ENCODE data around the gene CHD2. TPM values are rescaled to one million over a fixed set of nuclear protein-coding genes. Genes with fewer than 3 reads are reported as not detected.

CHD2 gene
- total RNA-seq, 1 donor from 2014 or later: 89.9 TPM

DNA sequence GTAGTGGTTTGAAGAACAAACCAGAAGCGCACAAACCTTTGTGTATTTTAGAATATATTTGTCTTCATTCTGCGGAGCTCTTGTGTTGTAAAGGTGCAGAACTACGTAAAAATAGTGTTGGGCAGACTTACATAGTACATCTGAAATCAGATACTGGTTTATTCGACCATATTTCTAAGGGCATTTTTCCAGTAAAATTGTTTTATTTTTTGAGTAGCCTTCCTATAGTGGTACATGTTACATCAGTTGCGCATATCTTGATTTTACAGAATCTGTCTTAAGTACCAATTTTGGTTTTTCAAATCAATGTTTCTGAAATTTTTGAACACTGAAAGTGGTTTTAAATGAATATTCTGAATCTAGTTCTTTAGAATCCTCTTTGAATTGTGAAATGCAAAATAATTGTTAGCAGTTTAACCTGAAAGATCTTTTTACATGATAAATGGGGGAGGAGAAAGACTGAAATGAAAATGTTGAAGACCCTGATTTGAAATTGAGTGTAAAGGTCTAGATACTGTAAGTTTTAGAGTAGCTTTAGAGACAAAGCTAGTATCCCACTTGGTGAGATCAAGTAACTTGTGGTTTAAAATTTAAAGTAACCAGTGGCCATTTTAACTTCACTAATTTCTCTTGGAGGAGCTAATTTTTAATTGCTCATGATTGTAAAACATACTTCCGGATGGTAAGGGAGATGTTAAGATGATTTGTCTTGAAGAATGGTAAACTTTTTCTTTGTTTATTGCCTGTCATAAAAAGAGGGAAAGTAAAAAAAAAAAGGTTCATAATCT is 15.5 kb upstream of the CHD2 start:
- peak overlapping the region; percentile 87 for H3K4me3 Mint-ChIP-seq (ENCODE audit: unreplicated experiment)
- peaks cover 54% of the 10 kb centered on the region for H3K36me3 Mint-ChIP-seq (ENCODE audit: unreplicated experiment)
- no peaks in the 10 kb centered on the region for H3K27me3 Mint-ChIP-seq (ENCODE audit: unreplicated experiment)
- no peak for DNase-seq (ENCODE audit: extremely low spot score, unreplicated experiment)
- no peaks in the 10 kb centered on the region for H3K9me3 Mint-ChIP-seq (ENCODE audit: unreplicated experiment)
- peak overlapping the region; percentile 99 for H3K27ac Mint-ChIP-seq (ENCODE audit: unreplicated experiment)
- TF ChIP-seq, protein P1, sequence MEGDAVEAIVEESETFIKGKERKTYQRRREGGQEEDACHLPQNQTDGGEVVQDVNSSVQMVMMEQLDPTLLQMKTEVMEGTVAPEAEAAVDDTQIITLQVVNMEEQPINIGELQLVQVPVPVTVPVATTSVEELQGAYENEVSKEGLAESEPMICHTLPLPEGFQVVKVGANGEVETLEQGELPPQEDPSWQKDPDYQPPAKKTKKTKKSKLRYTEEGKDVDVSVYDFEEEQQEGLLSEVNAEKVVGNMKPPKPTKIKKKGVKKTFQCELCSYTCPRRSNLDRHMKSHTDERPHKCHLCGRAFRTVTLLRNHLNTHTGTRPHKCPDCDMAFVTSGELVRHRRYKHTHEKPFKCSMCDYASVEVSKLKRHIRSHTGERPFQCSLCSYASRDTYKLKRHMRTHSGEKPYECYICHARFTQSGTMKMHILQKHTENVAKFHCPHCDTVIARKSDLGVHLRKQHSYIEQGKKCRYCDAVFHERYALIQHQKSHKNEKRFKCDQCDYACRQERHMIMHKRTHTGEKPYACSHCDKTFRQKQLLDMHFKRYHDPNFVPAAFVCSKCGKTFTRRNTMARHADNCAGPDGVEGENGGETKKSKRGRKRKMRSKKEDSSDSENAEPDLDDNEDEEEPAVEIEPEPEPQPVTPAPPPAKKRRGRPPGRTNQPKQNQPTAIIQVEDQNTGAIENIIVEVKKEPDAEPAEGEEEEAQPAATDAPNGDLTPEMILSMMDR (IDR thresholded peaks at IDR 0.05): no peak
- H3K4me1 Mint-ChIP-seq (ENCODE audit: unreplicated experiment): peaks cover 49% of the 10 kb centered on the region

DNA sequence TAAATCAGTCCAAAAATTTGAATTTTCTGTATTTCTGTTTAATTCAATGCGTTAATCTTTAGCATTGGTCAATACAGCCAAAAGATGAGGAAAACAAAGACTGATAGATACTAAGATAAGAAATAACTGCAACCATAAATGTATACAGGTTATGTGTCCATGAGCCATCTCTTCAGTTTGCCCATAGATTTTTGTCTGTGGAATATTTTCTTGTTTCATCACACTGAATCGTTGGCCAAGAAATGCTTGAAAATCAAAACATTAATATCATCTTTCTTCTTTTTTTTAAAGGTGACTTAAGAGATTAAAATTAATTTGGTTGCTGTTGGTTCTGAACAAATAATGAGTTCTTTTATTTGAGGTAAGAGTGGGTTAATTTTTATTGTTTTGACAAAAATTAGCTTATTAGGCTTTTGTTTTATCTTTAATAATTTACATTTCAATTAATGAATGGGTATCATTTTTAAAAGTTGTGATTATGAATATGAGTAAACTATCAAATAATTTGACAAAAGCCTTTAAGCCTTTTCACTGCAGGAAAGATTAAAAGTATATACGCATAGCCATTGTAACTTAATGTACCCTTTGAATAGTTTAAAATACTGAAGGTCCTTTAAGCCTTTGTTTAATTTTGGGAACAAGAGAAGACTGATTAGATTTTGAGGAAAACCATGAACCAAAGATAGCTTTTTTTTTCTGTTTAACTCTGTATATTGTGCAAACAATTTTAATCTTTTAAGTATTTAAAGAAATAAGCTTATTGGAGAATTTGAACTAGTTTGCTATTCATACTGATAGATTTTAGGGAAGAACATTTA is 14.7 kb upstream of the CHD2 start:
- TF ChIP-seq, protein P1 (IDR thresholded peaks at IDR 0.05): no peak
- Mint-ChIP-seq H3K27ac (ENCODE audit: unreplicated experiment) (peak overlapping the region; percentile 99), H3K4me3 (ENCODE audit: unreplicated experiment) (peak overlapping the region; percentile 87), H3K27me3 (ENCODE audit: unreplicated experiment) (no peaks in the 10 kb centered on the region), H3K4me1 (ENCODE audit: unreplicated experiment) (peaks cover 54% of the 10 kb centered on the region), H3K9me3 (ENCODE audit: unreplicated experiment) (no peaks in the 10 kb centered on the region), H3K36me3 (ENCODE audit: unreplicated experiment) (peaks cover 59% of the 10 kb centered on the region)
- DNase-seq (ENCODE audit: extremely low spot score, unreplicated experiment): no peak

DNA sequence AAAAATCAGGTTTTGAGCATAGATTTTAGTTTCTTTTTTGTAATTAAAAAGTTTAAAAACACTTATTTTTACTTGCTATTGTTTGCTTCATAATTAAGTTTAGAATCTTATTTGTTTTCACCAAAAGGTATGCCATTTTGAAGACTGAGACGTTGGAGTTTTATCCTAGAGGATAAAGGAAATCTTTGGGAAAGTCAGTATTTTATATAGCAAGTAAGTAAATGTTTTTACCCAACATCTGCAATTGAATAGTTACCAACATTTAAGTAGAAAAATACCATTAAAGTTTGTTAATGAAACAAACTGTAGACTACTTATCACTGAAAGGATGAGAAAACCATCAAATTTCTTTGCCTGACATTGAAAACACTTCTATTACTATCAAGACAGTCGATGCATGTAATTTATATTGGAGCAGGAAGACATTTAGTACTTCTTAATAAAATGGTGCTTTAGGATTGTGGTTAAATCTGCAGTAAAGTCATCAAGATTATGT is 14.0 kb upstream of the CHD2 start:
- no peak for DNase-seq (ENCODE audit: extremely low spot score, unreplicated experiment)
- Mint-ChIP-seq H3K27me3 (ENCODE audit: unreplicated experiment) (no peaks in the 10 kb centered on the region), H3K27ac (ENCODE audit: unreplicated experiment) (peak overlapping the region; percentile 99), H3K9me3 (ENCODE audit: unreplicated experiment) (no peaks in the 10 kb centered on the region), H3K36me3 (ENCODE audit: unreplicated experiment) (peaks cover 66% of the 10 kb centered on the region), H3K4me3 (ENCODE audit: unreplicated experiment) (peak overlapping the region; percentile 87), H3K4me1 (ENCODE audit: unreplicated experiment) (peaks cover 55% of the 10 kb centered on the region)
- TF ChIP-seq, protein P1 (IDR thresholded peaks at IDR 0.05): no peak

DNA sequence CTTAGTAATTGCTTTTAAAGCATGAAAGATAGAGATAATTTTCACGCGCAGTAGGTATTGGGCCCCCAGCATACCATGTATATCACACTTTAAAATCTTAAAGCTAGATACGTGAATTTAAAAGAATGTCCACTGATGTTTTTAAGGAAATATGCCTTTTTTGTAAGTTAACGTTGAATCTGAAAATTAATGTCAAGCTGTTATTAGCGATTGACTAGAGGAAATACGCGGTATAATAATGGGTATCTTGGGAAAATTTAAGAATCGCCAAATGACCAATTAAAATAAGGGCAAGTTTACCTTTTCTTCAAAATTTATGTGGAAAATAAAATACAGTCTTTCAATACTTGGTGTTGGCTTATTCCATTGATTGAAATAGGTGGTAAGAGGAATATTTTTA is 13.3 kb upstream of the CHD2 start:
- H3K4me1 Mint-ChIP-seq (ENCODE audit: unreplicated experiment): peaks cover 54% of the 10 kb centered on the region
- no peaks in the 10 kb centered on the region for H3K27me3 Mint-ChIP-seq (ENCODE audit: unreplicated experiment)
- H3K27ac Mint-ChIP-seq (ENCODE audit: unreplicated experiment): peak overlapping the region; percentile 99
- no peaks in the 10 kb centered on the region for H3K9me3 Mint-ChIP-seq (ENCODE audit: unreplicated experiment)
- no peak for DNase-seq (ENCODE audit: extremely low spot score, unreplicated experiment)
- TF ChIP-seq, protein P1 (IDR thresholded peaks at IDR 0.05): no peak
- H3K4me3 Mint-ChIP-seq (ENCODE audit: unreplicated experiment): peak overlapping the region; percentile 87
- H3K36me3 Mint-ChIP-seq (ENCODE audit: unreplicated experiment): peaks cover 72% of the 10 kb centered on the region

DNA sequence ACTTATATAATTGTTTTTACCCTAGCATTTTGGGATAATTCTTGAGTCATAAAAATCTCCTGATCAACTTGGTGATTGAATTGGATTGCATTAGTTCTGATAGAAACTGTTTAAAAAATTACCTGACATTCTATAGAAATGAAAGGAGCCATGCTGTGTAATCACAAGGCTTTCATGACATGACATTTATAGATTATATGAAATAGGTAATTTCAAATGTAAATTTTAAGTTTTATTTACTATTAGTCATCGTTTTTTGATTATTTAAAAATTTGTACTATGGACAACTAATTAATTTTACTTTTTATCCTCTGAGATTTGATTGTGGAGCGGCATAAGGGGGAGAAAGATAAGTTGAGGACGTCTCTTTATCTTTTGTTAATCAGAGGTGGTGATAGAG is 12.3 kb upstream of the CHD2 start:
- Mint-ChIP-seq H3K9me3 (ENCODE audit: unreplicated experiment) (no peaks in the 10 kb centered on the region), H3K36me3 (ENCODE audit: unreplicated experiment) (peaks cover 80% of the 10 kb centered on the region), H3K27me3 (ENCODE audit: unreplicated experiment) (no peaks in the 10 kb centered on the region), H3K27ac (ENCODE audit: unreplicated experiment) (peak overlapping the region; percentile 73), H3K4me1 (ENCODE audit: unreplicated experiment) (peaks cover 49% of the 10 kb centered on the region), H3K4me3 (ENCODE audit: unreplicated experiment) (peak overlapping the region; percentile 42)
- DNase-seq (ENCODE audit: extremely low spot score, unreplicated experiment): no peak
- TF ChIP-seq, protein P1 (IDR thresholded peaks at IDR 0.05): no peak

Measured in osteocyte (in vitro differentiated cells).